T-helper 2 cell treated with Interferon-gamma antibody and Interleukin-4, amounts not matched to agents 100 ng/mL and 5 ng/mL, for 36 hours (primary cell): ENCODE results near the gene RAP1GAP. TPM values are rescaled to one million over a fixed set of nuclear protein-coding genes. Genes with fewer than 3 reads are reported as not detected.
"Not testable (repeated sequence)": the region's sequence is repeated elsewhere in the genome, so short reads cannot be mapped to it uniquely, and the experiment has no call there.

Experiments used
- intact Hi-C: fragments of 100-400 bp; cut with micrococcal nuclease; formaldehyde crosslinking; loops from one replicate; pipeline ENCODE4 v1.15.1; 2023
- total RNA-seq: library from RNA; stranded (reverse); gene quantifications from 2 replicates; pipeline ENCODE4 v1.2.3, GENCODE V29; 2022

Gene RAP1GAP
- total RNA-seq, 1 donor from 2014 or later: 0.09 TPM

- intact Hi-C loops: no loop called here
Measured at GRCh38 chr1:21574466-21575151, 94.5 kb downstream of the RAP1GAP start.

- intact Hi-C loops: no loop called here
Measured at GRCh38 chr1:21573971-21574465, 95.1 kb downstream of the RAP1GAP start.

- intact Hi-C loops: no loop called here
Measured at GRCh38 chr1:21573475-21573874, 95.7 kb downstream of the RAP1GAP start.

- intact Hi-C loops: no loop called here
Measured at GRCh38 chr1:21572735-21573277, 96.4 kb downstream of the RAP1GAP start.

GRCh38 chr1:21572221-21572620, 96.9 kb downstream of the RAP1GAP start:
- intact Hi-C loops: no loop called here

- intact Hi-C loops: no loop called here
Measured at GRCh38 chr1:21570885-21571284, 98.3 kb downstream of the RAP1GAP start.

GRCh38 chr1:21570528-21570875, 98.7 kb downstream of the RAP1GAP start:
- intact Hi-C loops: no loop called here

- intact Hi-C loops: no loop called here
Measured at GRCh38 chr1:21569820-21570527, 99.2 kb downstream of the RAP1GAP start.

- intact Hi-C loops: no loop called here
Measured at GRCh38 chr1:21568809-21569385, 100.3 kb downstream of the RAP1GAP start.

- intact Hi-C loops: no loop called here
Measured at GRCh38 chr1:21568006-21568746, 101.0 kb downstream of the RAP1GAP start.

- intact Hi-C loops: no loop called here
Measured at GRCh38 chr1:21567241-21568005, 101.7 kb downstream of the RAP1GAP start.

- intact Hi-C loops: not testable (repeated sequence)
Measured at GRCh38 chr1:21566361-21566760, 102.8 kb downstream of the RAP1GAP start.

- intact Hi-C loops: no loop called here
Measured at GRCh38 chr1:21565285-21565684, 103.9 kb downstream of the RAP1GAP start.

- intact Hi-C loops: no loop called here
Measured at GRCh38 chr1:21564521-21565095, 104.5 kb downstream of the RAP1GAP start.

- intact Hi-C loops: no loop called here
Measured at GRCh38 chr1:21563971-21564370, 105.2 kb downstream of the RAP1GAP start.

GRCh38 chr1:21562896-21563295, 106.3 kb downstream of the RAP1GAP start:
- intact Hi-C loops: no loop called here

- intact Hi-C loops: no loop called here
Measured at GRCh38 chr1:21560916-21561638, 108.1 kb downstream of the RAP1GAP start.

- intact Hi-C loops: no loop called here
Measured at GRCh38 chr1:21559788-21560567, 109.2 kb downstream of the RAP1GAP start.
